ENCODE measurements around the gene PROX1.

PROX1 gene

GRCh38 chr1:213987927-213988506 is at the start of gene PROX1:
PROX1 (plus strand) TSS chr1:213987973; CDS start chr1:213996536, 8,563 bp downstream.
- DNase-seq (ENCODE audit: low spot score): no peak

- DNase-seq (ENCODE audit: low spot score): no peak
Observed at GRCh38 chr1:213938776-213939175, 49.0 kb upstream of the PROX1 start.

GRCh38 chr1:213939888-213940287 is 47.9 kb upstream of the PROX1 start:
- DNase-seq (ENCODE audit: low spot score): no peak

- no peak for DNase-seq (ENCODE audit: low spot score)
Observed at GRCh38 chr1:213940947-213941346, 46.8 kb upstream of the PROX1 start.

GRCh38 chr1:213942061-213942460 is 45.7 kb upstream of the PROX1 start:
- DNase-seq (ENCODE audit: low spot score): no peak

GRCh38 chr1:213947200-213947801 is 40.5 kb upstream of the PROX1 start:
- DNase-seq (ENCODE audit: low spot score): no peak

GRCh38 chr1:213951876-213952275 is 35.9 kb upstream of the PROX1 start:
- DNase-seq (ENCODE audit: low spot score): no peak

- no peak for DNase-seq (ENCODE audit: low spot score)
Observed at GRCh38 chr1:213953806-213954205, 34.0 kb upstream of the PROX1 start.

- DNase-seq (ENCODE audit: low spot score): no peak
Observed at GRCh38 chr1:213956295-213956770, 31.4 kb upstream of the PROX1 start.

- DNase-seq (ENCODE audit: low spot score): no peak
Observed at GRCh38 chr1:213958346-213958745, 29.4 kb upstream of the PROX1 start.

- no peak for DNase-seq (ENCODE audit: low spot score)
Observed at GRCh38 chr1:213960963-213961362, 26.8 kb upstream of the PROX1 start.

- no peak for DNase-seq (ENCODE audit: low spot score)
Observed at GRCh38 chr1:213962508-213962907, 25.3 kb upstream of the PROX1 start.

- no peak for DNase-seq (ENCODE audit: low spot score)
Observed at GRCh38 chr1:213966122-213966521, 21.7 kb upstream of the PROX1 start.

GRCh38 chr1:213968146-213968825 is 19.5 kb upstream of the PROX1 start:
- DNase-seq (ENCODE audit: low spot score): no peak

- no peak for DNase-seq (ENCODE audit: low spot score)
Observed at GRCh38 chr1:213969958-213970555, 17.7 kb upstream of the PROX1 start.

GRCh38 chr1:213972141-213972540 is 15.6 kb upstream of the PROX1 start:
- DNase-seq (ENCODE audit: low spot score): no peak

- DNase-seq (ENCODE audit: low spot score): no peak
Observed at GRCh38 chr1:213973129-213973528, 14.6 kb upstream of the PROX1 start.

GRCh38 chr1:213976665-213977485 is 10.9 kb upstream of the PROX1 start:
- DNase-seq (ENCODE audit: low spot score): no peak

- no peak for DNase-seq (ENCODE audit: low spot score)
Observed at GRCh38 chr1:213977486-213977842, 10.3 kb upstream of the PROX1 start.

- no peak for DNase-seq (ENCODE audit: low spot score)
Observed at GRCh38 chr1:213977909-213978308, 9.9 kb upstream of the PROX1 start.

GRCh38 chr1:213979751-213980586 is 7.8 kb upstream of the PROX1 start:
- DNase-seq (ENCODE audit: low spot score): no peak
